Small intestine (tissue), 7 donors: ENCODE results near the gene ATP5PD. TPM values are rescaled to one million over a fixed set of nuclear protein-coding genes. Genes with fewer than 3 reads are reported as not detected.
A peak's percentile ranks its signal among the peaks of the same experiment; 100 is the strongest.
"Not testable (repeated sequence)": the region's sequence is repeated elsewhere in the genome, so short reads cannot be mapped to it uniquely, and the experiment has no call there.

Experiments used
- DNase-seq, 2 donors: peaks; one replicate each; pipeline versions ENCODE4 v3.0.0 to v3.0.0-alpha.2; 2013
- FAIRE-seq: peaks from 2 replicates; lab custom pipeline; 2012; peaks lifted over from hg19 to GRCh38; lab: Jason Lieb, UNC
- H3K27ac ChIP-seq, 3 donors: one replicate each; pipeline ENCODE4 v1.5.1; 2013; ENCODE audit warnings: low read length in 2 of 3, mild to moderate bottlenecking in 2 of 3, control low read depth in 1 of 3, inconsistent platforms in 1 of 3, low read depth in 1 of 3, moderate library complexity in 1 of 3
- H3K27me3 ChIP-seq, 3 donors: one replicate each; pipeline ENCODE4 v1.6.1; 2013; ENCODE audit warnings: low read length in 3 of 3, inconsistent platforms in 1 of 3; ENCODE audit not compliant: control insufficient read depth in 3 of 3, insufficient read depth in 3 of 3
- H3K36me3 ChIP-seq, 3 donors: one replicate each; pipeline ENCODE4 v1.6.1; 2013; ENCODE audit warnings: low read length in 3 of 3, inconsistent platforms in 1 of 3, low read depth in 1 of 3, mild to moderate bottlenecking in 1 of 3, moderate library complexity in 1 of 3; ENCODE audit not compliant: control insufficient read depth in 3 of 3, insufficient read depth in 2 of 3
- H3K4me1 ChIP-seq, 3 donors: one replicate each; pipeline ENCODE4 v1.6.1; 2013; ENCODE audit warnings: low read length in 2 of 3, inconsistent platforms in 1 of 3, low read depth in 1 of 3, mild to moderate bottlenecking in 1 of 3, moderate library complexity in 1 of 3; ENCODE audit not compliant: control insufficient read depth in 3 of 3, insufficient read depth in 2 of 3
- H3K4me3 ChIP-seq, 3 donors: one replicate each; pipeline ENCODE4 v1.5.1; 2013; ENCODE audit warnings: low read length in 3 of 3, control low read depth in 1 of 3, inconsistent platforms in 1 of 3, low read depth in 1 of 3, mild to moderate bottlenecking in 1 of 3, moderate library complexity in 1 of 3
- H3K9me3 ChIP-seq, 2 donors: one replicate each; pipeline ENCODE4 v1.6.1; 2013; ENCODE audit warnings: low read depth in 1 of 2, low read length in 1 of 2; ENCODE audit not compliant: control insufficient read depth in 2 of 2, insufficient read depth in 1 of 2
- WGBS, 3 donors: extraction: QIAGEN DNeasy Blood & Tissue Kit; methylation state at CpG; one replicate each; pipeline ENCODE4 v1.1.7; 2013; 5-methylcytosine and 5-hydroxymethylcytosine counted together
- polyA plus RNA-seq, 4 donors: library from polyadenylated mRNA; stranded (reverse) in 3 of 4; unstranded in 1 of 4; fragments of 200-250 nt in 3 of 4; fragments of 120-200 nt in 1 of 4; gene quantifications; one replicate each; pipeline versions ENCODE4 v1.2.1 to v1.2.3, GENCODE V29; 2013
- donor health status: healthy with polysubstance abuse.
- donor health status: control.
- donor health status: control.
- donor health status: Bipolar disorder and iron deficiency.
- donor health status: healthy.

The ATP5PD gene
- polyA plus RNA-seq, 4 donors, result 286 to 919 (median 609) TPM

DNA sequence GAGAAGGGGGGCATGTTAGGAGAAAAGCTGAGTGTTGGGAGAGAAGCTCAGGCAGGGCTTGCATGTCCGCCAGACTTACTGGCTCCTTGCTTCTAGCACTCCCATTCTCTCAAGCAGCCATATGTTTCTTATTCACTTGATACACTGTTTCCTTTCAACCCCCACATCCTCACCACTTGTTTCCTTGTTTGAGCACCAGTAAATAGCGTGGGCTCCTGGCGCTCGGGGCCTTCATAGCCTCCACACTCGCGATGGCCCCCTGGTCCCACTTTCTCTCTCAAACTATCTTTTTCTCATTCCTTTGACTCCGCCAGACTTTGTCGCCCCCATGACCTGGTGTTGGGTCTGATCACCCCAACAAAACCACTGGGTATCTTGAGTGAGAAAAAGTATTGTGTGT, 16.6 kb downstream of the ATP5PD start:
- Histone ChIP-seq H3K9me3 (peaks cover 0 to 17% of the 10 kb centered on the region in 2 donors), H3K27me3 (peaks cover 0 to 5% (median 0%) of the 10 kb centered on the region in 3 donors), H3K27ac (no peak overlapping the region), H3K4me1 (peaks cover 0 to 7% (median 0%) of the 10 kb centered on the region in 3 donors), H3K4me3 (no peak overlapping the region), H3K36me3 (peaks cover 0 to 1% (median 0%) of the 10 kb centered on the region in 3 donors)
- FAIRE-seq (no peak), DNase-seq (no peak)
- 77 to 91% (median 88%) methylated on average over 8 of the region's 8 CpGs for WGBS, 3 donors

DNA sequence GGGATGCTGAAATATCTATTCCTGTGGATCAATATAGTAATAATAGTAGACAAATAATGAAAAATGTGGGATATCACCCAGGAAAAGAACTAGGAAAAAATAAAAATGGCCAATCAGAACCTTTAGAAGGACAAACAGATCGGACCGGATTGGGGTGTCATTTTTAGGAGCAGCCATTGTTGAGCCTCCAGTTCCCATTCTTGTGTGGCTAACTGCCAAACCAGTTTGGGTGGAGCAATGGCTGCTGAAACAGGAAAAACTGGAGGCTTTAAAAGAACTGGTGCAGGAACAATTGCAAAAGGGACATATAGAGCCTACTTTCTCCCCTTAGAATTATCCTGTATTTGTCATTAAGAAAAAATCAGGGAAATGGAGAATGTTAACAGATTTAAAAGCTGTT, 20.1 kb downstream of the ATP5PD start:
- Histone ChIP-seq H3K9me3 (peaks cover 0 to 19% of the 10 kb centered on the region in 2 donors), H3K36me3 (peaks cover 0 to 15% (median 3%) of the 10 kb centered on the region in 3 donors)
- not testable (repeated sequence) for H3K27ac ChIP-seq, DNase-seq, H3K4me3 ChIP-seq, FAIRE-seq, H3K27me3 ChIP-seq, H3K4me1 ChIP-seq
- 76 to 85% (median 81%) methylated on average over 2 of the region's 2 CpGs for WGBS, 3 donors

DNA sequence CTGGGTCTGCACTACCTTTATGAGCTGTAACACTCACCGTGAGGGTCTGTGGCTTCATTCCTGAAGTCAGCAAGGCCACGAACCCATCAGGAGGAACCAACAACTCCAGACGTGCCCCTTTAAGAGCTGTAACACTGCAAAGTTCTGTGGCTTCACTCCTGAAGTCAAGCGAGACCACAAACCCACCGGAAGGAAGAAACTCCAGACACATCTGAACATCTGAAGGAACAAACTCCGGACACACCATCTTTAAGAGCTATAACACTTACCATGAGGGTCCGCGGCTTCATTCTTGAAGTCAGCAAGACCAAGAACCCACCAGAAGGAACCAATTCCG, 21.4 kb downstream of the ATP5PD start:
- FAIRE-seq, DNase-seq, H3K27ac ChIP-seq, H3K4me1 ChIP-seq, H3K4me3 ChIP-seq, H3K27me3 ChIP-seq: not testable (repeated sequence)
- WGBS, 3 donors, result 66 to 93% (median 88%) methylated on average over 9 of the region's 9 CpGs
- Histone ChIP-seq H3K9me3 (peaks cover 0 to 15% of the 10 kb centered on the region in 2 donors), H3K36me3 (peaks cover 7 to 28% (median 11%) of the 10 kb centered on the region in 3 donors)

DNA sequence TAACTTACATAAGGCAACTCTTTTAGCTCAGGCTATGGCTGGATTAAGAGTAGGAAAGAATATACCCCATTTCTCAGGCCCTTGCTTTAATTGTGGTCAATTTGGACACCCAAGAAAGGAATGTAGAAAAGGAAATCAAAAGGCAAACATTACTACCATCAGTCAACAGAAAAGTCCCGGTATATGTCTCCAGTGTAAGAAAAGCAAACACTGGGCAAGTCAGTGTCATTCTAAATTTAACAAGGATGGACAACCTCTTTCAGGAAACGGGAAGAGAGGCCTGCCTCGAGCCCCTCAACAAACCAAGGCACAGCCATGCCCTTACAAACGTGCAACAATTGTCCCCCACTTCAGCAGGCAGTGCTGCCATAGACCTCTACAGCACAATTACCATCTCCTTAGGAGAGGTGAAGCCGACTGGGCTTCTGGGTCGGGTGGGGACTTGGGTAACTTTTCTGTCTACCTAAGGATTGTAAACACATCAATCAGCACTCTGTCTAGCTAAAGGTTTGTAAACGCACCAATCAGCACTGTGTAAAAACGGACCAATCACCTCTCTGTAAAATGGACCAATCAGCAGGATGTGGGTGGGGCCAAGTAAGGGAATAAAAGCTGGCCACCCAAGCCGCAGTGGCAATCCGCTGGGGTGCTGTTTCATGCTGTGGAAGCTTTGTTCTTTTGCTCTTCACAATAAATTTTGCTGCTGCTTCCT, 21.9 kb downstream of the ATP5PD start:
- H3K9me3 ChIP-seq, result peaks cover 0 to 10% of the 10 kb centered on the region in 2 donors
- WGBS, 3 donors, result 89 to 91% (median 91%) methylated on average over 10 of the region's 10 CpGs
- DNase-seq (no peak), FAIRE-seq (no peak)
- no peak overlapping the region for H3K4me3 ChIP-seq
- H3K27me3 ChIP-seq, result peaks cover 0 to 2% (median 0%) of the 10 kb centered on the region in 3 donors
- H3K27ac ChIP-seq, result no peak overlapping the region
- H3K36me3 ChIP-seq, result peaks cover 10 to 32% (median 11%) of the 10 kb centered on the region in 3 donors
- no peaks in the 10 kb centered on the region for H3K4me1 ChIP-seq

DNA sequence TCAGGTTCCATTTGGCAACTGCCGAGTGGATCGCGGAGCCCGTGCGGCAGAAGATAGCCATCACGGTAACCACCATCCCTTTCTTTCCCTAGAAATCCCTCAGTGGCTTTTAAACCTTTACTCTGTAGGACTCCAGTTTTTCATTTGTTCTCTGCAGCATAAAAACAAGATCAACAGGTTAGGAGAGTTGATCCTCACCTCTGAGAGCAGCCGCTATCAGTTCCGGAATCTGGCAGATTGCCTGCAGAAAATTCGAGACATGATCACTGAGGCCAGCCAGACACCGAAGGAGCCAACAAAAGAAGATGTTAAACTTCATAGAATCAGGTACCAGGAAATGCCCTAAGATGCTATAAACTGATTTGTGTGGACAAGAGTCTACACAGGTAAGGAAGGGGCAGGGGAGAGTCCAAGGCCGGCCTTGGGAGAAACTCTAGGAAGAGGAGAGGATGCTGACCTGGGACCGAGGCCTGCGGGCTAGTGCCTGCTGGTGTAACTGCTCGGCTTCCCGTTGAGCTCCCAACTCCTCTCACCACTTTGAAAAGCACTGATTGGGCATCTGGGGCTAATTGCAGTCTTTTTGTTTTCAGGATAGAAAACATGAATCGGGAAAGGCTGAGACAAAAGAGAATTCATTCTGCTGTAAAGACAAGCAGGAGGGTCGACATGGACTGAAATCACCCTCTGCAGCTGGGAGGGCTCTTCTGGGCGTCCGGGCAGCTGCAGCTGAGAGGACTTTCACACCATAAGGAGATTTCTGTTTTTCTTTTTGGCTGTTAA, 26.2 kb downstream of the ATP5PD start:
- FAIRE-seq (no peak), DNase-seq (no peak)
- H3K9me3 ChIP-seq, result peaks cover 0 to 3% of the 10 kb centered on the region in 2 donors
- peaks cover 10 to 60% (median 11%) of the 10 kb centered on the region in 3 donors for H3K36me3 ChIP-seq
- WGBS, 3 donors, result 54 to 88% (median 81%) methylated on average over 19 of the region's 19 CpGs
- no peak overlapping the region for H3K27ac ChIP-seq
- no peak overlapping the region for H3K4me3 ChIP-seq
- no peaks in the 10 kb centered on the region for H3K27me3 ChIP-seq
- H3K4me1 ChIP-seq, result no peaks in the 10 kb centered on the region

DNA sequence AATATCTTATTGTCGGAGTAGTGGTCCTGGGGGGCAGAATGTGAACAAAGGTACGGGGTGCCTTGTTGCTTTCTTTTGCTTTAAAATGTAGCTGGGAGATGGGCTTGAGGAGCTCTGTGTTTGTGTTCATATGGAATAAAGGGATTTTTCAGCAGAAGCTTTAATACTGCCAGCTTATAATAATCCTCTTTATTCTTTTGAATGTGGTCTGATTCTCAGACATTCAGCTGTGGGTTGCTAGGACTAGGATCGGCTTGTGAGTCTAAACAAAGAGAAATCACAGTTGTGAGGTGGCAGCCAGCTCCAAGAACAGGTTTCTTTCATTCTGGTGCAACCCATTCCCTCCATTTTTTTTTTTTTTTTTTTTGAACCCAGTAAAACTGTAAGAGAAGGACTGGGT, 27.1 kb downstream of the ATP5PD start:
- Histone ChIP-seq H3K4me3 (no peak overlapping the region), H3K9me3 (peaks cover 0 to under 1% of the 10 kb centered on the region in 2 donors), H3K27me3 (no peaks in the 10 kb centered on the region), H3K36me3 (peaks cover 10 to 57% (median 11%) of the 10 kb centered on the region in 3 donors), H3K27ac (no peak overlapping the region), H3K4me1 (no peaks in the 10 kb centered on the region)
- DNase-seq, result no peak
- 96 to 98% (median 96%) methylated on average over 3 of the region's 3 CpGs for WGBS, 3 donors
- FAIRE-seq, result no peak

DNA sequence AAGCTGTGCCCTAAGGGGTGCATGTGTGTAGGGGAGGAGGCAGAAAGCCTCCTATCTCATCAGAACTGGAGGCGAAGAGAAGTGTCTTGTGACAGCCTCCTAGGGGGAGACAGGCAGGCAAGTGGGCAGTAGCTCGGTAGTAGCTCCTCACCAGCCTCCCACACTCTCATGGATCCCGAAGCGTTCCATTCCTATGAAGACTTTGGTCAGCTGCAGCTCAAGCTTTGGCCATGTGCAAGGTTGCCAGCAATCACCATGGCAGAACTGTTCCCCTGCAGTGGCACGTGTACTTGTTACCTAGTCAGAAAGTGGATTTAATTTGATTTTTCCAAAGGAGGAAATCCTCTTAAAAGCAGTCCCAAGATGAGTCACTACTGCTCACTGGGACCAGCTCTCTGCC, 27.6 kb downstream of the ATP5PD start:
- no peak for FAIRE-seq
- H3K9me3 ChIP-seq, result no peaks in the 10 kb centered on the region
- peaks cover 10 to 59% (median 11%) of the 10 kb centered on the region in 3 donors for H3K36me3 ChIP-seq
- H3K27ac ChIP-seq, result no peak overlapping the region
- DNase-seq, result no peak
- no peaks in the 10 kb centered on the region for H3K4me1 ChIP-seq
- no peaks in the 10 kb centered on the region for H3K27me3 ChIP-seq
- H3K4me3 ChIP-seq, result no peak overlapping the region
- 91 to 96% (median 94%) methylated on average over 5 of the region's 5 CpGs for WGBS, 3 donors

DNA sequence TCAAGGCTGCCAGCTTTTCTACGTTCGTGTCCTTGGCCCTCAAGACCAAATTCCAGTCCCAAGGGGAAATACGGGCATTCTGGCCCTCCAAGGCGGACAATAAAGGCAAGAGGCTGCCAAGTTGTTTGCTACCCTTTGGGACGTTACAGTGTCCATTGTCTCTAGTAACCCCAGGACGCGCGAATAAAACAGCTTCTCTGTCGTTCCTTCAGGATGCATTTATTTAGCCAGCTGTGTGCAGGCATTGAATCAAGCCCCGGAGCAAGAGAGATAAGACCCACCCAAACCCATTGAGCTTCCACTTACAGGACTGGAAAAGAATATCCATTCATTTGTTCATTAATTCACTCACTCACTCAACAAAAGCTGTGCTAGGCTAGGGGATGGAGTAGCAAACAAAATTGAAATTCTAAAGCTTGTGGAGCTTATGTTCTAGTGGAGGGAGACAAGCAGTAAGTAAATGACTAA, 33.6 kb downstream of the ATP5PD start:
- no peak for FAIRE-seq
- no peak for DNase-seq
- Histone ChIP-seq H3K27me3 (no peaks in the 10 kb centered on the region), H3K27ac (peak overlapping the region; percentile 27 to 93 (median 87)), H3K4me3 (peak overlapping the region; percentile 44 to 93 (median 85)), H3K9me3 (no peaks in the 10 kb centered on the region), H3K36me3 (peaks cover 0 to 20% (median 0%) of the 10 kb centered on the region in 3 donors), H3K4me1 (peaks cover 3 to 15% (median 5%) of the 10 kb centered on the region in 3 donors)
- WGBS, 3 donors, result 0 to 1% (median 1%) methylated on average over 10 of the region's 10 CpGs
